Measurements from ENCODE around the gene APOL6.

DNA sequence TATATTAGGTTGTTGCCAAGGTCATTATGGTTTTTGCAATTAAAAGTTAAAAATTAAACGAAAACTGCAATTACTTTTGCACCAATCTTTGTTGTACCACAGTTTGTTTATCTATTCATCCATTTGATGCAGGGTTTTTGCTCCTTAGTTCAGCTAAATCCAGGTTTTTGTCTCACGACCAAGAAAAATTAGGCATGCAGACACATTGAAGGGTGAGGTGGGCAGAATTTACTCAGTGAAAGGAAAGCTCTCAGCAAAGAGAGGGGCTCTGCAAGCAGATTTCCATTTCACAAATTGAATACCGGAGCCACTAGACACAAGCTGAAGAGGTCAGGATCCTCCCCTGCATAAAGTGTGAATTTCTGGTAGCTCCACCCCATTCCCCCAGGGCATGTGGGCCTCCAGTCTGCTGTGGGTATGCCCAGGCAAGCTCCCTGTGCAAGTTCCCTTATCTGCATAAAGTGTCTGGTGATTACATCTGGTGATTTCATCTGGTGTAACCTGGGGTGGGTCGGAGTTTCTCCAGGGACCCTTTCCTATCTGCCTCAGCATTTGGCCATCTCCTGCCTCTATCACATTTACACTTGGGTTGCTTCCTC lies 33.3 kb downstream of the APOL6 start:
- TF ChIP-seq CTCF (IDR thresholded peaks at IDR 0.05; ENCODE audit: low read depth, low read length, poor library complexity, severe bottlenecking) (no peak), EZH2phosphoT487 (IDR thresholded peaks at IDR 0.05; ENCODE audit: borderline replicate concordance, low read length) (no peak)
